ENCODE data around the gene GNMT.

GRCh38 chr6:42961020-42961470 is 491 bp downstream of the GNMT start:
- TF ChIP-seq TAF1 (IDR thresholded peaks at IDR 0.05; ENCODE audit: low read depth, low read length) = no peak
- TF ChIP-seq SPI1 (IDR thresholded peaks at IDR 0.05; ENCODE audit: low read depth, low read length) = no peak
- no peak for TF ChIP-seq POLR2A (IDR thresholded peaks at IDR 0.05; ENCODE audit: low read depth, low read length)
- TF ChIP-seq PAX5 (IDR thresholded peaks at IDR 0.05; ENCODE audit: insufficient read depth, low read length, severe bottlenecking) = no peak
- no peak for TF ChIP-seq POLR2AphosphoS5 (IDR thresholded peaks at IDR 0.05; ENCODE audit: low read depth, low read length)

All from GM12891 (cell line).